Left renal cortex interstitium (tissue), 4 donors: ENCODE measurements around the gene FCRL5. TPM values are rescaled to one million over a fixed set of nuclear protein-coding genes. Genes with fewer than 3 reads are reported as not detected.

Experiments used
- polyA plus RNA-seq, 4 donors: library from polyadenylated mRNA; unstranded; fragments of 120-200 nt; gene quantifications; one replicate each; pipeline ENCODE4 v1.2.1, GENCODE V29; 2013; ENCODE audit not compliant: insufficient read length in 4 of 4

FCRL5 gene
- polyA plus RNA-seq, 4 donors, result 0.06 to 0.17 (median 0.14) TPM; not detected in 1

Other genes starting within 250 kb of the FCRL5 start
- gene FCRL4, start 45.6 kb upstream of the FCRL5 start, polyA plus RNA-seq, result not detected
- gene FCRL3, start 148.3 kb upstream of the FCRL5 start, polyA plus RNA-seq, result under 1 TPM in 3 of 4 donors, not detected in 1; 0.13 to 0.18 (median 0.16) TPM
- under 1 TPM in 1 of 4 donors, not detected in 3; 0.08 TPM for gene FCRL2, start 224.6 kb upstream of the FCRL5 start, polyA plus RNA-seq